NOMO-1 treated with dmso at 0.1 percent for 144 hours (cell line): ENCODE results near the gene ANK3.

Experiments
- DNase-seq: peaks from one replicate; lab custom pipeline; 2025; ENCODE audit not compliant: unreplicated experiment; lab: John Stamatoyannopoulos, UW

ANK3 gene

DNA sequence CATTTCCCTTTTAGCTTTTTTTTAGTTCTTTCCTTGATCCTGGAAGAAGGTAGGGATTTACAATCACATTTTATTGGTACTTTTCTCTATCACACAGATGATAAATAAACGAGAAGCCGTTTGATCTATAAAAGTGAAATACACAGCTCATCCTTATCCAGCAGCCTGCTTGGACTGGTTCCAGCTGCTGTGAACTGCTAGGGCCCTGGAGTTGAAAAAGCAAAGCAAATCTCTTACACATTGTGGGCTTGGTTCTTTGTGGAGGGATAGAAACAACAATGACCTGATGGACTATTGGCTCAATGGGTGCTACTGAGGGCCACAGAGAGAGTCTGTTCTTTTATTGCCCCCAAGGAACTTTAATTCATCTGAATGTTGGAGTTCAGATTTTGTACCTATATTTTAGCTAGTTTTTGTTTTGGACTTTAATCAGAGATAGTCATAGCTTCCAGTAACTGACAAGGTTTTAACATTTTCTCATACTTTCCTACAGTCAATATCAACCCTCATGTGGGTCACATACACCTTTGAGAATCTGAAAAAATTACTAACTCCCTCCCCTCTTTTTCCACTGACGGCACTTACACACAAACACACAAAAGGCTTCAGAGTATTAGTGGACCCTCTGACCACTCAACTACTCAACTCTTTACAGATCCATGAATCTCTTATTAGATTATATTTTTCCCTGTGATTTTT lies 391.7 kb downstream of the ANK3 start:
- no peak for DNase-seq

DNA sequence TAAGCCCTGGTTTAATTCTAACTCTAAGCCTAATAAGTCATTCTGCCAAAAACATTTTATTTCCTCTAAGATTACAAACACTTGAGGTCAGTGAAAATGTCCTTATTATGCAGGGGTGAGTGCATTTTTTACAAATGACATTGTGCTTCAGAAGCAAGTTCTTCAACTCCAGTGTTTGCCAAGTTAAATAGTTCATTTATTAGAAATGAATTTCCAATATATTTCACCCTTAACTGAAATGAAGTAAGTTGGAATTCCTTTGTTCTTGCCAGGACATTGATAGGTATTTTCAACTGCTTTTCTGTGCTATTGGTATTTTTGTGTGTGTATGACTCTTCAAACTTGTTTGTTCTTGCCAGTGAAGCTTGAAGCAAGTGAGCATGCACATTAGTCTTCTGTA lies 393.8 kb downstream of the ANK3 start:
- no peak for DNase-seq

DNA sequence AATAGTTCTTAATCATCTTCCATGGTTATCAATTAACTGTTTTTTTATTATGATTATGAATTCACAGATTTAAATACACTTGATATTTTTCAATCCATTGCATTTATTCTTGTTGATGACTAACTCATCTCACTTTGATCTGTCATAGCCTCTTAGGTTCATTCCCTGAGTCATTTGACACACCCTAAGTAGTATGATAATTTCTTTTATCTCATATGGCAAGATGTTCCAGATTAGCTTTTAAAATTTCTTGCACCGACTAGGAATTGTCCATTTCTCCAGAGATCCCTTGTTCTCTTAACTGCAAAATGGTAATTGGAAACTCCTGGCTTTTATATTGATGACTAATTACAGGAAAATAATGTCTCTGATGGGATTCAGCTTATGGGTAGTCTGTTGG lies 395.7 kb downstream of the ANK3 start:
- DNase-seq: no peak

DNA sequence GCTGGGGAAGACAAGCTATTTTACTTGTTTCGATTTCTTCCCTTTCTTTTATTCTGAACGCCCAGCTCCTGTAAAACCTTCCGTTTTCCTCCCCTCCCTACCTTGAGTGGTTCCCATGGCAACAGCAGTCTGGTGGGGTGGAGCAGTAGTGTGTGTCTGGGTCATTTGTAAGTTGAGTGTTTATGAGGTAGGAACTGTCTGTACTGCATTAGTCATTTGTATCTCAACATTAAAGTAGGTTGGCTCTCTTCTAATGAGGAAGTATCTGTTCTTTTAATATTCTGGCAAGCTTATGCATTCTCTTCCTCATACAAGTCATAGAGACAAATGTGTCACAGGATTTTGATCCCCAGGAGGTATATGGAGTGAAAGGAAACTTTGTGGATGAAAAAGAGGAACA lies 398.0 kb downstream of the ANK3 start:
- DNase-seq: peak; percentile 87

DNA sequence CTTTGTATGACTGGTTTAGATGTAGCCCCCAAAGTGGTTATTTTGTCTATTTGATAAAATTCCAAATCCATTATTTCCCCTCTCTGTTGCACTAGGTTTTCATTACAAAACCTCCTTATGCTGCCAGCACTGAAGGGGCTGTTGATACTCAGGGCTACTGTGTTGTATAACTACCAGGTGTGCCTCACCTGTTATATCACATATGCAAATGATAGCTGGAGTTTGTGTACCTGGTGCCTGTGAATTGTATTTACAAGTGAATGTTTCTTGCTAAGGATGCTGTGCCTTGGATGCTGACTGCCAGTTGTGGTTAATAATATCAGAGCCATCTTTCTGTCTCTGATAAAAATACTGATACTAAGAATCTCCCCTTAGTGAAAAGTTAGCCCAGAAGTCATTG lies 398.6 kb downstream of the ANK3 start:
- no peak for DNase-seq

DNA sequence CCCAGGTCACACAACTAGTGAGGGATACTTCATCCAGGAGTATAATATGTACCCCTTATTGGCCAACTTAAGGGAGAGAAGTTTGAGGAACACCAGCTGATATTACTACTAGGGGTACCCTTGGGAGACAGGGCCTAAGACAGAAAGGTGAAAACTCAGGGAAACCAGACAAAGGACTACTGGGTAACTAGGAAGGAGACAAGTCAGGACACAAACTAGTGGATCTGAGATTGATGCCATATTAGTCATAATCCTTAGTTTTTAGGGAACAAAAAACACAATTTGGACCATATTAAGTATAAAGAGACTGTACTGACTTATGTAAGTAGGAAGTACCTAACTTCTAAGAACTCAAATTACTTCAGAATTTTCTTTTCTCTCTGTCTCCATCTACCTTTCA lies 404.0 kb downstream of the ANK3 start:
- no peak for DNase-seq

DNA sequence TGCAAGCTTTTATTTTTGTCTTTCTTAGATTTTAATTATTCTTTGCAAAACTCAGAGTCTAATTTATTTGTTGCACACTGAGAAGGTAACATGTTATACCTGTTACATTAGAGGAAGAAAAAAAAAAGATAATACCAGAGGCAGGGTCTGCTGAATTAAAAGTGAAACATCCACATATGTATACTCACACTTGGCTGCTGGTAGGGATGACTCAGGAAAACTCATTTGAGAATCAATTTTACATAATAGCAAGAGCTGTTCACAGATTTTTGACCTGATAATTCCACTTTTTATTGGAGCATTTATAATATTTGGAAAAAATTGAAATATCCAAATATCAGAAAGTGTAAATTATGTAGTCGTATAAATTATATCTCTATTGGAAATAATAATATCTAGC lies 405.3 kb downstream of the ANK3 start:
- DNase-seq: no peak

DNA sequence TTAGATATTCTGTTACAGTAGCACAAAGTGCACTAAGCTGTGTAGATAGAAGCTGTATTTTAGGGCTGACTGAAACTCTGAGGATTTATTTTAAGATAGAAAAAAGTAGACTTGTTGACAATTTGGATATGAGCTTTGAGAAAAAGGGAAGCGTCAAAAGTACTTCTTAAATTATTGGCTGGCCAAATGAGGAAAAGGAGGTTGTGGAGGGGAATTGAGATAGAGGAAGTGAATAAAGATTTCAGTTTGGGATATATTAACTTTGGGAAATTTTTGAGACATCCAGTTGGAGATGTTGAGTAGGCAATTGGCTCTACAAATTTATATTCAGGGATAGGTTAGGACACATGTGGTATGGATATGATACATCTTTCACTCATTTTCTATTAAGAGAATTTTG lies 409.3 kb downstream of the ANK3 start:
- no peak for DNase-seq

DNA sequence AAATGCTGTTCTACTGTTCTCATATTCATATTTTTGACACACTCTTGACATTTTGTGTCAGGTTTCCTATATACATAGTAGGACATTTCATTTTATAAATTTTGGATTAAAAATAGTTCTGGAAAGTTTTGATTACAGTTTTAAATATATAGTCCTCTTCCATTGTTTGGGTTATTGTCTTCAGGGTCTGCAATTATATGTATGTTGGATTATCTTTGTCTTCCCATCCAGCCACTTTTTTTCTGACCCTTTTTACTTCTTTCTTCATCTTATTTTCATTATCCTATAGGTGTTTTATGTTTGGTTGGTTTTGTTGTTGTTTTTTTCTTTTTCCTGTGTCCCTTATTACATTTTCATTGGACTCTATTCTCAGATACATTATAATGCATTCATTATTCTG lies 412.2 kb downstream of the ANK3 start:
- DNase-seq: no peak

DNA sequence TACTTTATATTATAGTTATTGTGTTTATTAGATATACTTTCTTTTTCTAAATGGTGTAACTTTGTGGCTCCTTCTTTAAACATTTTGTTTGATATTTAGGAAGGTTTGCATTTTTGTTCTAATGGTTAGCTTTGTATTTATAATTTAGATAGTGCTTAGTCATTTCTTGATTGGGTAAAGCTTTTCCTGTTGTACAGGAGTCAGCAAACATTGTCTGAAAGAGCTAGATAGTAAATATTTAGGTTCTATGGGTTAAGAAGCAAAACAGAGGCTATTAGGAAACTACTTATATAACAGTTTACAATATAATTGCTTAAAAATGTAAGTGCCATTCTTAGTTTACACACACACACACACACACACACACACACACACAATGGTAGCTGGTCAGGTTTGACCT lies 412.8 kb downstream of the ANK3 start:
- DNase-seq: no peak
